Keratinocyte (primary cell): ENCODE data around the gene HSPA4L. TPM values are rescaled to one million over a fixed set of nuclear protein-coding genes. Genes with fewer than 3 reads are reported as not detected.

Experiments used
- DNase-seq: peaks from one replicate; pipeline ENCODE4 v3.0.0-alpha.2; 2011; ENCODE audit warnings: low read depth, missing footprints, low spot score
- FAIRE-seq: peaks from 2 replicates; lab custom pipeline; 2011; peaks lifted over from hg19 to GRCh38; lab: Jason Lieb, UNC
- H2AFZ ChIP-seq: 2 replicates; pipeline ENCODE4 v1.6.0; 2012; ENCODE audit warnings: low read length, control low read depth, inconsistent platforms; ENCODE audit not compliant: control insufficient read depth
- H3K27ac ChIP-seq: 2 replicates; pipeline ENCODE4 v1.5.1; 2011; ENCODE audit warnings: low read length; ENCODE audit not compliant: control insufficient read depth, insufficient read depth
- H3K27me3 ChIP-seq: 3 replicates; pipeline ENCODE4 v1.6.0; 2011; ENCODE audit warnings: low read length; ENCODE audit not compliant: control insufficient read depth, insufficient read depth; ENCODE audit errors: extremely low read depth
- H3K36me3 ChIP-seq, 2 experiments: 2 replicates in 1 of 2; 3 replicates in 1 of 2; pipeline ENCODE4 v1.5.1; 2011; ENCODE audit warnings: low read length in 2 of 2, mild to moderate bottlenecking in 1 of 2; ENCODE audit not compliant: control insufficient read depth in 2 of 2, insufficient read depth in 2 of 2; ENCODE audit errors: extremely low read depth in 1 of 2
- H3K4me1 ChIP-seq: 3 replicates; pipeline ENCODE4 v1.5.1; 2011; ENCODE audit warnings: low read length; ENCODE audit not compliant: control insufficient read depth, insufficient read depth; ENCODE audit errors: extremely low read depth
- H3K4me2 ChIP-seq: 3 replicates; pipeline ENCODE4 v1.6.0; 2011; ENCODE audit warnings: low read depth, low read length; ENCODE audit not compliant: control insufficient read depth, insufficient read depth; ENCODE audit errors: extremely low read depth
- H3K4me3 ChIP-seq, 3 experiments: fragments of 200-600 bp in 1 of 3; sonication (generic) in 1 of 3; 2 replicates in 2 of 3; 3 replicates in 1 of 3; pipeline ENCODE4 v1.5.1; 2011 to 2016; ENCODE audit warnings: low read length in 3 of 3, mild to moderate bottlenecking in 3 of 3, control low read depth in 2 of 3, inconsistent platforms in 1 of 3, low read depth in 1 of 3, mixed read lengths in 1 of 3, mixed run types in 1 of 3, moderate library complexity in 1 of 3; ENCODE audit not compliant: control insufficient read depth in 2 of 3, insufficient read depth in 2 of 3; ENCODE audit errors: extremely low read depth in 1 of 3
- H3K79me2 ChIP-seq: 2 replicates; pipeline ENCODE4 v1.6.0; 2012; ENCODE audit warnings: low read length; ENCODE audit not compliant: control insufficient read depth, insufficient read depth
- H3K9ac ChIP-seq: 3 replicates; pipeline ENCODE4 v1.6.0; 2011; ENCODE audit warnings: low read length; ENCODE audit not compliant: control insufficient read depth, insufficient read depth; ENCODE audit errors: extremely low read depth
- H3K9me1 ChIP-seq: 3 replicates; pipeline ENCODE4 v1.6.0; 2011; ENCODE audit warnings: low read length; ENCODE audit not compliant: control insufficient read depth, insufficient read depth; ENCODE audit errors: extremely low read depth
- H3K9me3 ChIP-seq: 2 replicates; pipeline ENCODE4 v1.5.1; 2012; ENCODE audit warnings: low read depth, low read length; ENCODE audit not compliant: control insufficient read depth
- H4K20me1 ChIP-seq: 3 replicates; pipeline ENCODE4 v1.6.0; 2011; ENCODE audit warnings: low read length; ENCODE audit not compliant: control insufficient read depth, insufficient read depth; ENCODE audit errors: extremely low read depth
- EZH2 ChIP-seq: IDR thresholded peaks from one replicate; pipeline ENCODE4 v1.6.1; 2012; ENCODE audit warnings: inconsistent platforms, mild to moderate bottlenecking, low read length, moderate library complexity
- dilution Hi-C: fragments of 300-500 bp; cut with MboI; formaldehyde crosslinking; loops from one replicate; pipeline ENCODE4 v1.7.0; 2020; ENCODE audit warnings: low sequenced_read_pairs; ENCODE audit not compliant: extremely low pct_ligation_motif_present
- polyA plus RNA-seq, 5 experiments: library from polyadenylated mRNA; depleted of rRNA in 3 of 5; stranded (reverse) in 3 of 5; stranded (forward) in 1 of 5; unstranded in 1 of 5; fragments of >200 nt; gene quantifications; 1 replicate in 1 of 5; 2 replicates in 3 of 5; 3 replicates in 1 of 5; pipeline versions ENCODE4 v1.2.1 to v1.2.3, GENCODE V29; 2011 to 2012; ENCODE audit warnings: missing spikeins in 2 of 5, low read depth in 1 of 5, low replicate concordance in 1 of 5
- TF ChIP-seq, protein P1 (sequence below), 3 experiments: IDR thresholded peaks in 1 of 3; conservative IDR thresholded peaks in 1 of 3; optimal IDR thresholded peaks in 1 of 3; 2 replicates in 2 of 3; 3 replicates in 1 of 3; pipeline versions ENCODE3 to v1.5.1; 2011; ENCODE audit warnings: low read length in 3 of 3, mild to moderate bottlenecking in 3 of 3, moderate library complexity in 2 of 3, control low read depth in 1 of 3, inconsistent platforms in 1 of 3; ENCODE audit not compliant: insufficient read depth in 2 of 3; ENCODE audit errors: extremely low read depth in 1 of 3

Gene HSPA4L
- polyA plus RNA-seq, 1 donor (not counting 4 experiments of a cell fraction or from before 2014, with no cell fraction given): 25.4 TPM

DNA sequence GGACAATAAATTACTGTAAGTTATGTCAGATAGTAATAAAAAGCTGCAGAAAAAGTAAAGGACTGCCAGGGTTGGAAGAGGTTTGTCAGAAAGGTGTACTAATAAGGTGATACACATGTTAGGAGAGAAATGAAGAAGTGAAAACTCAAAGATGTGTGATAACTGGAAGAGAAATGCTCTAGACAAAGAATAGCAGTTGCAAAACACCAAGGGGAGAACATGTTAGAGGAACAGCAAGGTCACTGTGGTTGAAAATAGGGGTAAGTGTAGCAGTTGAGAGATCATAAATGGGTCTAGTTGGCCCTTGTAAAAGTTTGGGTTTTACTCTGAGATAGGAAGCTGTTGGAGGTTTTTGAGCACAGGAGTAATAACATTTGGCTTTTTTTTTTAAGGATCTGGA, 46.9 kb downstream of the HSPA4L start:
- Histone ChIP-seq H3K9me1 (no peaks in the 10 kb centered on the region), H3K27ac (no peak overlapping the region), H3K27me3 (no peaks in the 10 kb centered on the region), H4K20me1 (no peaks in the 10 kb centered on the region), H3K4me1 (no peaks in the 10 kb centered on the region), H3K9ac (no peak overlapping the region), H3K36me3 (no peaks in the 10 kb centered on the region), H3K79me2 (no peaks in the 10 kb centered on the region), H3K4me3 (no peak overlapping the region), H3K4me2 (no peak overlapping the region), H2AFZ (no peak overlapping the region), H3K9me3 (no peaks in the 10 kb centered on the region)
- TF ChIP-seq, protein P1, sequence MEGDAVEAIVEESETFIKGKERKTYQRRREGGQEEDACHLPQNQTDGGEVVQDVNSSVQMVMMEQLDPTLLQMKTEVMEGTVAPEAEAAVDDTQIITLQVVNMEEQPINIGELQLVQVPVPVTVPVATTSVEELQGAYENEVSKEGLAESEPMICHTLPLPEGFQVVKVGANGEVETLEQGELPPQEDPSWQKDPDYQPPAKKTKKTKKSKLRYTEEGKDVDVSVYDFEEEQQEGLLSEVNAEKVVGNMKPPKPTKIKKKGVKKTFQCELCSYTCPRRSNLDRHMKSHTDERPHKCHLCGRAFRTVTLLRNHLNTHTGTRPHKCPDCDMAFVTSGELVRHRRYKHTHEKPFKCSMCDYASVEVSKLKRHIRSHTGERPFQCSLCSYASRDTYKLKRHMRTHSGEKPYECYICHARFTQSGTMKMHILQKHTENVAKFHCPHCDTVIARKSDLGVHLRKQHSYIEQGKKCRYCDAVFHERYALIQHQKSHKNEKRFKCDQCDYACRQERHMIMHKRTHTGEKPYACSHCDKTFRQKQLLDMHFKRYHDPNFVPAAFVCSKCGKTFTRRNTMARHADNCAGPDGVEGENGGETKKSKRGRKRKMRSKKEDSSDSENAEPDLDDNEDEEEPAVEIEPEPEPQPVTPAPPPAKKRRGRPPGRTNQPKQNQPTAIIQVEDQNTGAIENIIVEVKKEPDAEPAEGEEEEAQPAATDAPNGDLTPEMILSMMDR (optimal IDR thresholded peaks at IDR 0.05 in 1 of 3, IDR thresholded peaks at IDR 0.05 in 1 of 3, conservative IDR thresholded peaks at IDR 0.05 in 1 of 3; ENCODE audit: extremely low read depth in 1 of 3, insufficient read depth in 2 of 3, low read length in 3 of 3): no peak
- TF ChIP-seq EZH2: no peak
- DNase-seq (no peak), FAIRE-seq (no peak)
- dilution Hi-C loops: no loop called here

DNA sequence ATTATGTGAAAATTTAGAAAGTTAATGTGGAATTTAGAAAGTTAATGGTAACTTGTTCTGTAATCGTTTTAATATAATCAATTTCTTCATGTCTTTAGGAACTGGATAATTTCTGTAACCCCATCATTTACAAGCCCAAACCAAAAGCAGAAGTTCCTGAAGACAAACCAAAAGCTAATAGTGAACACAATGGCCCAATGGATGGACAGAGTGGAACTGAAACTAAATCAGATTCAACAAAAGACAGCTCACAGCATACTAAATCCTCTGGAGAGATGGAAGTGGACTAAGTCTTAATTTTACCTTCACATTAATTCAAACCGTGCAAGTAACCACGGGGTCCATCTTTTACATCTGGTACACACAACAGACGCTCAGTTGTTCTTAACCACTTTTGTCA, 50.5 kb downstream of the HSPA4L start:
- H3K4me3 ChIP-seq: no peak overlapping the region
- H3K9ac ChIP-seq: no peak overlapping the region
- H3K4me2 ChIP-seq: no peak overlapping the region
- H3K27me3 ChIP-seq: no peaks in the 10 kb centered on the region
- no peak overlapping the region for H3K27ac ChIP-seq
- dilution Hi-C loops: no loop called here
- no peaks in the 10 kb centered on the region for H4K20me1 ChIP-seq
- H3K4me1 ChIP-seq: no peaks in the 10 kb centered on the region
- no peaks in the 10 kb centered on the region for H3K36me3 ChIP-seq
- no peak overlapping the region for H2AFZ ChIP-seq
- H3K9me3 ChIP-seq: no peaks in the 10 kb centered on the region
- FAIRE-seq: no peak
- DNase-seq: no peak
- H3K79me2 ChIP-seq: no peaks in the 10 kb centered on the region
- no peaks in the 10 kb centered on the region for H3K9me1 ChIP-seq
- TF ChIP-seq, protein P1 (optimal IDR thresholded peaks at IDR 0.05 in 1 of 3, IDR thresholded peaks at IDR 0.05 in 1 of 3, conservative IDR thresholded peaks at IDR 0.05 in 1 of 3; ENCODE audit: extremely low read depth in 1 of 3, insufficient read depth in 2 of 3, low read length in 3 of 3): no peak
- TF ChIP-seq EZH2: no peak
